GM04503 (cell line): Measurements from ENCODE around the gene MSRB1.
"Not testable (repeated sequence)": the region's sequence is repeated elsewhere in the genome, so short reads cannot be mapped to it uniquely, and the experiment has no call there.

Experiments used
- DNase-seq: peaks from one replicate; pipeline ENCODE4 v3.0.0-alpha.2; 2012; ENCODE audit warnings: low read depth

The MSRB1 gene

DNA sequence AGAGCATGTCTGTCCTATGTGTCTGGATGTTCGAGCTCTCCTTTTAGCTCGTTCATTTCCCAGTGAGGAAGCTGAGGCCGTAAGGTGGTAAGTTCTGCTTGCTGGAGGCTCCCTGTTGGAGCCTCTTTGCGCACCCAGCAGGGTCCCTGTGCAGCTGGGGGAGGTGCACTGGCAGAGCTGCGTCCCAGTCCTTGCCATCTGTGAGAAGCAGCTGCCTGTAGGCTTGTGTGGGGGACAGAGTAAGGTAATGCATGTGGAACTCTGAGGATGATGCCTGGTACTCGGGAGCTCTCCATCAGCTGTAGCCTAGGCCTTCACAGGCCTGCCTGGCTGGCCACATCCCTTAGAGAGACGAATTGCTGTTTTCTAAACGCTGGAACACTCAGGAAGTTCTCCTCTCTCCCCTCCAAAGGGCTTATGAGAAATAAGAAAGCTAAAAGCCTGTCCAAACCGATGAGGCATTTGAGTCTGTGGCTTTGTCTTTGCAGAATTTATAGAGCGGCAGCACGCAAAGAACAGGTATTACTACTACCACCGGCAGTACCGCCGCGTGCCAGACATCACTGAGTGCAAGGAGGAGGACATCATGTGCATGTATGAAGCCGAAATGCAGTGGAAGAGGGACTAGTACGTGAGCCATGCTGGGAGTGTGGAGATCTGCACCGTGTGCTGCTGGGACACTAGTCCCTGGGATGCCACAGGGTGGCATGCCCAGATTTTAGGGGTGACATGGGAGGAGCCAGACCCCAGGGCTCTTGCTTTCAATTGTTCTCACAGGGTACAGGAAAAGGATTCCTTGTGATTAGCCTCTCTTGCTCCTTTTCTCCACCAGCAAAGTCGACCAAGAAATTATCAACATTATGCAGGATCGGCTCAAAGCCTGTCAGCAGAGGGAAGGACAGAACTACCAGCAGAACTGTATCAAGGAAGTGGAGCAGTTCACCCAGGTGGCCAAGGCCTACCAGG lies 17.9 kb upstream of the MSRB1 start:
- DNase-seq = no peak

DNA sequence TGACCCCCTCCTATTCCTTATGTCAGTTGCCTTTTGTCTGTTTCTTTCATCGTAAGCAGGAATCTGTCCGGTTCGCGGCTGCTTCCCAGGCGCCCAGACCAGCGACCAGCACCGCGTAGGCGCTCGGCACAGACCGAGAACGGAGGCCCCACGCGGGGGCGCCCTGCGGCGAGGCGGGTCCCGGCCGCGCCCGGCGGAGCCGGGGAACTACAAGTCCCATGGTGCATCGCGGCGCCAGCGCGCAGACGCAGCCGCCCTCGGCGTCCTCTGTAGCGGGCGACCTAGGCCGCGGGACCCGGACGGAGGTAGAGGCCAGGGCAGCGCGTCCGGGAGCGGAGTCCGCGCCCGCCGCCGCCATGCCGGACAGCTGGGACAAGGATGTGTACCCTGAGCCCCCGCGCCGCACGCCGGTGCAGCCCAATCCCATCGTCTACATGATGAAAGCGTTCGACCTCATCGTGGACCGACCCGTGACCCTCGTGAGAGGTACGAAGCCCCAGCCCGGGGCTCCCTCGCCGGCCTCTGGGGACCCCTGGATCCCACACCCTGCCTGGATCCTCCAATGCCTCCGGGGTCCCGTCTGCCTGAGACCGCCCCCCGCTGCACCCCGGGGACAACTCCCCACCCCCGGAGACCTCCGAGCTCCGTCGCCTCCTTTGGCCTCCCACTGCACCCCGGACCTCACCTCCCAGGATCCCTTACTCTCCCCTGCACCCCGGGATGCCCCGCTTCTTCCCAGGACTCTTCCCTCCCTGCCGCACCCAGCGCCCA lies 16.5 kb upstream of the MSRB1 start, which contains the start of gene NDUFB10:
Gene NDUFB10, plus strand, starts transcription at position 270 of the 771 bp plus-strand sequence. Its CDS starts 87 bp downstream, at position 357.
- peak; percentile 44 for DNase-seq

DNA sequence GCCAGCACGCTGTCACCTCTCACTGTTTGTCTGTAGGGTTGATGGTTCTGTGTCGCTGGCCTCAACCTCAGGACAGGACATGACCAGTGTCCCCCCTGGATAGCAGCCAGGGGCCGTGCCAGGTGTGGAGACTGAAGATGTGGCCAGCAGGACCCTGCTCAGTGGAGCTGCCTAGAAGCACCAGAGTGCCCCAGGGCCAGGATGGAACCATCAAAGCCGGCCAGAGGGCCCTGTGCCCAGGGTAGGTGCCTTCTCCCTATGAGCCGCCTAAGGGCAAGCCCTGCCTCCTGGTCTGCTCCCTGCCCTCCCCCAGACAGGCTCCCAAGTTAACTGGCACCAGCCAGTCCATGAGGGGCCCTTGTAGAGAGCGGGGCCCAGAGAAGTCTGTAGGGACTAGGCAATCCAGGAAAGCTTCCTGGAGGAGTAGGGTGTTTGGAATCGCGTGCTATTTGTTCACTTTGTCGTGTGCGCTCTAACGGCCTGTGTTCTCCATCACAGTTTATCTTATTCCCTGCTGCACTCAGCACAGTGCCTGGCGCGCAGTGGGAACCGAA lies 15.8 kb upstream of the MSRB1 start:
- no peak for DNase-seq

DNA sequence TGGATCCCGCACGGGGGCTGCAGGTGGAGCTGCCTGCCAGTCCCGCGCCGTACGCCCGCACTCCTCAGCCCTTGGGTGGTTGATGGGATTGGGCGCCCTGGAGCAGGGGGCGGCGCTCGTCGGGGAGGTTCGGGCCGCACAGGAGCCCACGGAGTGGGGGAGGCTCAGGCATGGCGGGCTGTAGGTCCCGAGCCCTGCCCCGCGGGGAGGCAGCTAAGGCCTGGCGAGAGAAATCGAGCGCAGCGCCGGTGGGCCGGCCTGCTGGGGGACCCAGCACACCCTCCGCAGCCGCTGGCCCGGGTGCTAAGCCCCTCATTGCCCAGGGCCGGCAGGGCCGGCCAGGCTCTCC lies 15.1 kb upstream of the MSRB1 start:
- not testable (repeated sequence) for DNase-seq

DNA sequence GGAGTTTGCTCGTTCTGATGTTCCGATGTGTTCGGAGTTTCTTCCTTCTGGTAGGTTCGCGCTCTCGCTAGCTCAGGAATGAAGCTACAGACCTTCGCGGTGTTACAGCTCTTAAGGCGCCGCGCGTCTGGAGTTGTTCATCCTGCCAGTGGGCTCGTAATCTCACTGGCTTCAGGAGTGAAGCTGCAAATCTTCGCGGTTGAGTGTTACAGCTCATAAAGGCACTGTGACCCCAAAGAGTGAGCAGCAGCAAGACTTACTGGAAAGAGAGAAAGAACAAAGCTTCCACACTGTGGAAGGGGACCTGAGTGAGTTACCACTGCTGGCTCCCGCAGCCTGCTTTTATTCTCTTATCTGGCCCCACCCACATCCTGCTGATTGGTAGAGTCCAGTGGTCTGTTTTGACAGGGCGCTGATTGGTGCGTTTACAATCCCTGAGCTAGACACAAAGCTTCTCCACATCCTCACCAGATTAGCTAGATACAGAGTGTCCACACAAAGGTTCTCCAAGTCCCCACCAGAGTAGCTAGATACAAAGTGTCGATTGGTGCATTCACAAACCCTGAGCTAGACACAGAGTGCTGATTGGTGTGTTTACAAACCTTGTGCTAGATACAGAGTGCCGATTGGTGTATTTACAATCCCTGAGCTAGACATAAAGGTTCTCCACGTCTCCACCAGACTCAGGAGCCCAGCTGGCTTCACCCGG lies 14.6 kb upstream of the MSRB1 start:
- not testable (repeated sequence) for DNase-seq

DNA sequence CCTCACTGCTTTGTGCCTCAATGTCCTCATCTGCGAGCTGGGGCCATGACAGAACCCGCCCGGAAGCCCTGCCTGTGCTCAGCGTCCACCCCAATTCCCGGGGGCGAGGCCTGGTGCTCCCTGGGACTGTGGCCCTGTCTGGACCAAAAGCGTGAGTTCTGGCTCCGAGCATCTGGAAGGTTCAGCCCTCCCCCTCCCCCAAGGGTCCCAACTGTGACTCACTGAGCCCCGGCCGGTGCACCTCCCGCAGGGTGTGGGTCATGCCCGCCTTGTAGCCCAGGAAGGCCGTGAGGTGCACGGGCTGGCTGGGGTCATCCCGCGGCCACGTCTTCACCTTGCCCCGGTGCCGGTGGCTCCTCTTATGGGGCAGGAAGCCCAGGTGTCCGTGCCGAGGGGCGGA lies 10.7 kb upstream of the MSRB1 start:
- no peak for DNase-seq

DNA sequence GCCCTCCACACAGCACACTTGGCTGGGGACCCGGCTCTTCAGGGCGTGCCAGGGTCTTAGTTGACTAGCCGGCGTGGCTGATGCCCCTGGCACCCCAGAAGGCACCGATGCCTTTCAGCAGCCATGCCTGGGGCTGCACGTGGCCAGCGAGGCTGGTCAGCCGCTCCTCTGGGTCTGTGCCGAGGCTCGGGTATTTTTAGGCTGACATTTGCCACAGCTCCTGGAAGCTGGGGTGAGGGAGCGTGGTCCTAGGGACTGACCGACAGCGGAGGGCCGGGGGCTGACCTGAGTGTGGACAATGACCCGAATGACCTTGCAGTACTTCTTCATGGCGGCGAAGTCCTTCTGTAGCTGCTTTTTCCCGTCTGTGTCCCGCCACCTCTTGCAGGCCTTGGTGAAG lies 7.6 kb upstream of the MSRB1 start:
- DNase-seq = no peak

DNA sequence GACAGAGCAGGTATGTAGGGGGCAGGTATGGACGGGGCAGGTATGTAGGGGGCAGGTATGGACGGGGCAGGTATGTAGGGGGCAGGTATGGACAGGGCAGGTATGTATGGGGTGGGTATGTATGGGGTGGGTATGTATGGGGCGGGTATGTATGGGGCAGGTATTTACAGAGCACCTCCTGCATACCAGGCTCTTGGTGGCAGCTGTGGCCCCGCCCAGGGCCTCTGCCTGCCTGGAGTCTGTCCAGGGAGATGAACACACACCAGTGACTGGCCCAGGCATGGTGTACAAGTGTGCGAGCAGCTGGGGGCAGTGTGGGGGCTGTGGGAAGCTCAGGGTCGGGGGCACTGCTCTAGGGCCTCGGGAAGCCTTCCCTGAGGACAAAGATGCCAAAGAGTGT lies 7.0 kb upstream of the MSRB1 start:
- DNase-seq = no peak

DNA sequence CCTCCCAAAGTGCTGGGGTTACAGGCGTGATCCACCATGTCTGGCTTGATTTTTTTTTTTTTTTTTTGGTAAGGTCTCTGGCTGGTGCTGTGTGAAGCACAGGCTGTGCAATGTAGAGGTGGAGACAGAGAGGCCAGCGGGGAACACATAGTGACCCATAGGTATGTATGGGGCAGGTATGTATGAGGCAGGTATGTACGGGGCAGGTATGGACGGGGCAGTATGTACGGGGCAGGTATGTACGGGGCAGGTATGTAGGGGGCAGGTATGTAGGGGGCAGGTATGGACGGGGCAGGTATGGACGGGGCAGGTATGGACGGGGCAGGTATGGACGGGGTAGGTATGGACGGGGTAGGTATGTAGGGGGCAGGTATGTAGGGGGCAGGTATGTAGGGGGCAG lies 6.5 kb upstream of the MSRB1 start:
- DNase-seq = no peak

DNA sequence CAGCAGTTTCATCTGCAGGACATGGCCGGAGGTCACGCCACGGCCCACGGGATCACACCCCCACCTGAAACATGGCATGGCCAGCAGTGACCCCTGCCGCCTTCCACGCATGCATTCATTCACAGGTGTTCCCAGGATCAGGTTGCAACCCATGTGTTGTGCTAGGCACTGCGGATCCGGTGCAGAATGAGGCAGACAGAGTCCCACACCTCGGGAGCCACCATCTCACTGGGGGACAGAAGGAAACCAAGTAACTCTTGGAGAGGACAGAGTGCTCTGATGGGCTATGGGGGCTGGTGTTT lies 4.3 kb upstream of the MSRB1 start:
- DNase-seq = no peak

DNA sequence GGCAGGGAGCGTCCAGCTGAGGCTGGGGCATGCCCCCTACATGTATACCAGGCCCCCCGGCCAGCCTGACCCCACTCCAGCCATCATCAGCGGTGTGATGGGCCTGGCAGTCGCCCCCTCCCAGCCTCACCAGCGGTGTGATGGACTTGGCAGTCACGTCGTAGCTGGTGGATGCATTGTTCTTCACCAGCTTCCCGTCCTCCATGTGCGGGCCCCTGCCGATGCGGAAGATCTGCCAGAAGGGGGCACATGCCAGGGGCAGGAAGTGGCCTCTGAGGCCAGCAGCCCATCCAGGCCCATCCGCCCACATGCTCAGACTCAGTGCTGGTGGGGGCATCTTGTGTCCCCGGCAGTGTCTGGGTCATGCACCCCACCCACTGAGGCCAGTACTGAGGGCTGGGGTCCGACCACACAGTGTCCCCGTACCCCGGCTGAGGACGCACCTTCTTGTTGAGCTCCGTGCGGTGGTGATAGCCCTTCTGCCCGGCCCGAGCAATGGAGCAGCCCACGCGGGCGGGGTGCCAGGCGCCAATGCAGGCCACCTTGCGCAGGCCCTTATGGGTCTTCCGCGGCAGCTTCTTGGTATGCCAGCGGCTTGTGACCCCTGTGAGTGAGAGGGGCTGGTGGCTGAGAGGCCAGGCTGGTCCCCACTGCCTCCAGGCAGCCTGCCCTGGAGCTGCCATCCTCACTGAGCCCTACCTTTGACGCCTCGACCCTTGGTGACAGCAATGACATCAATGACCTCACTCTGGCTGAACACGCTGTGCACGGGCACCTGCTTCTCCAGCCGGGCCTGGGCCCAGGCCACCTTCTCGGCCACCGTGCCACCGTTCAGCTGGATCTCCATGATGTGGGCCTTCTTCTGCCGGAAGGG lies 3.7 kb upstream of the MSRB1 start:
- no peak for DNase-seq

DNA sequence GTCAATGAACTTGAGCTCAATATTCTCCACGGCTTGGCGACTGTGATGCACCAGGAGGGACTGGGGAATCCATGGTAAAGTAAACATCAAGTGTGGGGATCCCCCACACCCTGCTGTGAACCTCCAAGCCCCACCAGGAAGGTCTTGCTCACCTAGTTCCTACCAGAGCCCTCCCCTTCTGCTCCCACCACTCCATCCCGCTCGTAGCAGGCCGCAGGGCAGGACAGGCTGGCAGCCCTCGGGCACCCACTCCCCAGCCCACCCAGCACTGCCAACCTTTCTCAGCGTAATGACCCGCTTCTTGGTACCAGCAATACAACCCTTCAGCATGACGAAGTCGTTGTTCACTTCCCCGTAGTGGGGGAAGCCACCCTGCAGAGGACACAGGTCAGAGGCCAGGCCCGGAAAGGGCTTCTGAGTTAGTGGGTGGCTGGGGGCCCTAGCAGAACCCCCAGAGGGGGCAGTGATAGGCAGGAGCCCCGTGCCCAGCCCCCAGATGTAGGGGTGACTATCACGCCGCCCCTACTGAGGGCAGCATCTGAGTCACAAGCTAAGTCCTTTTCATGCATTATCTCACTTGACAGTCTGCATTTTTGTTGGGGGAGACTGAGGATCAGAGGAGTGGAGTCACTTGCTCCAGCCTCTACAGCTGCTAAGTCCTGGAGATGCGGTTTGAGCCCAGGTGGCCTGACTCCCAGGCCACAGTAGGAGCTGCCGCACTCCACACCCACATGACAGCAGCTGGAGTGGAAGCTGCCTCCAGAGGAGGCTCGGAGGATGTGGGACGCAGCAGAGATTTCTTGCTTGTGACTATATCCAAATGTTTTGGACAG lies 2.8 kb upstream of the MSRB1 start:
- no peak for DNase-seq

DNA sequence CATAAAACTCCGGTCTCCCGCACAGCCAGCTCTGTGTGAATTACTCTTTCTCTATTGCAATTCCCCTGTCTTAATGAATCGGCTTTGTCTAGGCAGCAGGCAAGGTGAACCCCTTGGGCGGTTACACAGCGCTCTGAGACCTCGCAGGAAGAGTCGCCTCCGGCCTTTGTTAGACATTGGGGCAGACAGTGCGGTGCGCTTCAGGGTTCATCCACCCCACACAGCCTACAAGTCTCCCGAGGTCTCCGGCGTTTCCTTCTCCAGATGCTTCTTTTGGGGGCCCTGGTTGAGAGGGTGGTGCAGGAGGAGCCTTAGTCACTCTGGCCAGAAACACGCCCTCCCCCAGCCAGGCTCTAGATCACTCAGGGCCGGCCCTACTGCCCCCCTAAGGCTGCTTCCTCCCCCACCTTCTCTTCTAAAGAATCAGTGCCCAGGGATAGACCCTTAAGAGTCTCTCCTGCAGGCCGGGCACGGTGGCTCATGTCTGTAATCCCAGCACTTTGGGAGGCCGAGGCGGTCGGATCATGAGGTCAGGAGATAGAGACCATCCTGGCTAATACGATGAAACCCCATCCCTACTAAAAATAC lies 1.7 kb upstream of the MSRB1 start:
- DNase-seq = no peak

DNA sequence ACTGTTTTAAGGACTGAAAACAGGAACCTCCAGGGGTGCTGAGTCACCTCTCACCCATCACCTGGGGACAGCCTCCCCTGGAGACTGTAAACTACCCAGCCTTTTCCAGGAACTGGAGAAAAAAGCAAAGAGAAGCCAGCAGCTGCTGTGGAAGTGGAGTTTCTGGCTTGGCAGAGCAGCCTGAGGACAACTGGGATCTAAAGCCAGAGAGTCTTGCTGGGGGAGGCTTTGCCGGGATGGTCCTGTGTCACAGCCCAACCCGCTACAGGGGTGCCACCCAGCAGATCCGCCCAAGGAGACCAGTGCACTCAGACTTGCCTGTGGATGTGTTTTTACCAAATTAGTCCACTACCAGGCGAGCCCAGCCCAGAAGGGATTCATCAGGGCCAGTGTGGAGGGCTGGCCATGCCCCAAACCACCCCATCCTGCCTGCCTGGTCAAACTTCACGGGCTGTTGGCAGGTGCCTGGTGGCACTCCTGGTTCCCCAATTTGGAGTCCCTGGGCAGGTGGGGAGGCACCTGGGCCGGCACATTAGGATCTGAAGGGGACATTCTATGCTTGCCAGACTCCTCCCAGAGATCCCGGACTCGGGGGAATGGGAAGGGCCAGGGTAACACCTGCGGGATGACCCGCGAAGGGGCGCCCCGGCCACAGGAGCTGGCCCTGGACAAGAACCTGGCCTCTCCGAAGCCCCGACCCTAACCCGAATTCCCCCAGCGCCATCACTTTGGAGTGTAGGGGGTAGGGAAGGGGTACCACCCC lies 771 bp downstream of the MSRB1 start:
- DNase-seq = no peak

DNA sequence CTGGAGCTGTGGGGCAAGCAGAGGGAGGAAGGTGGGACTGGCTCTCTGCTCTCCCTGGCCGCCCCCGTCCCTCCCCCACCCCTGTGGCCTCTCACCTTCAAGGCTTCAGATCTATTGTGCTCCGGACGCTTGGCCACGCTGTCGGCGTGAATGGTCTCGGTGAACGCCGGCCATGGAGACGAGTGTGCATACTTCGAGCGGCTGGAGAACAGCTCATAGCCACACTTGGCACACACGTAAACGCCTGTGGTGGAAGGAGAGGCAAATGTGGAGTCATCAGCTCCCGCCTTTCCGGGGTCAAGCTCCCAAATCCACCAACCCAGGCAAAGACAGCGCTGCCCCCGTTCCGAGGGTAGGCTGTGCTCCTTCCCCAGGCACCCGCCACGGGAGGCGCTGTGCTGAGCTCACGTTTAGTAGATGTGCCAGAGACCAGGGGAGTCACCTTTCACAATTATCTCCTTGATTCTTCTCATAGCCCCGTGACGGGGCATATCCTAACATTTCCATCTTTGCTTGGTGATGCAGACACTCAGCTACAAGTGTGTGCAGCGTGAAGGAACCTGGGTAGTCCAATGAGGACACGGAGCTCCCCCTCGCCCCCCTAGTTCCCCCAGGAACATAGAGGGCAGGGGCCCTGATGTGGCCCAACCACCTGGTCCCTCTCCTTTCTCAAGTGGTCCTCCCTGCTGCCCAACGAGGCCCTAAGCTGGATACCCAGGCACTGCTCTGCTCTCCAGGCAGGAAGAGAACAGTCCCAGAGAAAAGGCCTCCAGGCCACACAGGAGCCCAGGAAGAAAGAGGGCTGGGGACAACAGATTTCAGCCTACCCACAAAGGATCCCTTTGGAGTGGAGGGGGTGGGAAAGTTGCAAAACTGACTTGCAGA lies 1.6 kb downstream of the MSRB1 start:
- DNase-seq = no peak

DNA sequence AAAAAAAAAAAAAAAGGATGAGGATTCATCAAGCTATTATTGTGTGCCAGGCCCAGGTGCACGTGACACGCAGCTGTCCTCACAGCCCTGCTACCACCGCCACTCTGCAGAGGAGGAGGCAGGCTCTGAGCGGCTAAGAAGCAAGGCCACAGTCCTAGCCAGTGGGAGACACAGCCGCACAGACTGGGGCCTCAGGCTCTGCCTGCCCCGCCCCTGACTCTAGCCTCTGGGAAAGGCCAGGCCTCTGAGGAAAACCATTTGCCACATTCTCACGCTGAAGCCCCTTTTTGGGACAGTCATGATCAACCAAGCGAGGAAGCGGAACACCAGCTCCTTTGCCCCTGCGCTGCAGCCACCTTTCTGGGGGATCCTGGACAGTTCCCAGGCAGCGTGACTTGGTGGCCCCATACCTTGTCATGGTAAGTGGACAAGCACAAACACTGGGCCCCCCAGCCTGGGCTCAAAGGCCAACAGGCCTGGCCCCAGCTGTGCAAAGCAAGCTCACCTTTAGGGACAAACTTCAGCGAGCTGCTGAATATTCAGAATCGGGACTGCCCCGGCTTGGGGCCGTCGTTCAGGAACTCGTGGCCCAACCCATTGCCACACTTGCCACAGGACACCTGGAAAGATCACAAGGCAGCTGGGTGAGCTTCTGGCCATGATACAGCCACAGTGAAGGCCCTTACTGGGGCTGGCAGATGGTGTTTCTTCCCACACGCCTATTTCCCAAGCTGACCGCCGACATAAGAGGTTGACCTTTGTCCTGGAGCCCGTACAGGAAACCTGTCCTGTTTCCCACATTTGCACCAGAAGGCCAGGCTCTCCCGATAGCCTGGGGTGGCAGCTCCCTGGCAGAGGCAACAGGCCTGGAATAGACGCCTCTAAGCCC lies 2.5 kb downstream of the MSRB1 start:
- DNase-seq = no peak

DNA sequence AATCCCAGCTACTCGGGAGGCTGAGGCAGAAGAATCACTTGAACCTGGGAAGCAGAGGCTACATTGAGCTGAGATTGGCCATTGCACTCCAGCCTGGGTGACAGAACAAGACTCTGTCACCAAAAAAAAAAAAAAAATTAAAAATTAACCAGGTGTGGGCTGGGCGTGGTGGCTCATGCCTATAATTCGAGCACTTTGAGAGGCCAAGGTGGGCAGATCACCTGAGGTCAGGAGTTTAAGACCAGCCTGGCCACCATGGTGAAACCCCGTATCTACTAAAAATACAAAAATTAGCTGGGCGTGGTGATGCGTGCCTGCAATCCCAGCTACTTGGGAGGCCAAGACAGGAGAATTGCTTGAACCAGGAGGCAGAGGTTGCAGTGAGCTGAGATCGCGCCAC lies 3.2 kb downstream of the MSRB1 start:
- not testable (repeated sequence) for DNase-seq
